ENCODE results near the gene KRT13. TPM values are rescaled to one million over a fixed set of nuclear protein-coding genes. Genes with fewer than 3 reads are reported as not detected.

The KRT13 gene
- total and polyA plus RNA-seq, 2 experiments from 2014 or later: not detected

DNA sequence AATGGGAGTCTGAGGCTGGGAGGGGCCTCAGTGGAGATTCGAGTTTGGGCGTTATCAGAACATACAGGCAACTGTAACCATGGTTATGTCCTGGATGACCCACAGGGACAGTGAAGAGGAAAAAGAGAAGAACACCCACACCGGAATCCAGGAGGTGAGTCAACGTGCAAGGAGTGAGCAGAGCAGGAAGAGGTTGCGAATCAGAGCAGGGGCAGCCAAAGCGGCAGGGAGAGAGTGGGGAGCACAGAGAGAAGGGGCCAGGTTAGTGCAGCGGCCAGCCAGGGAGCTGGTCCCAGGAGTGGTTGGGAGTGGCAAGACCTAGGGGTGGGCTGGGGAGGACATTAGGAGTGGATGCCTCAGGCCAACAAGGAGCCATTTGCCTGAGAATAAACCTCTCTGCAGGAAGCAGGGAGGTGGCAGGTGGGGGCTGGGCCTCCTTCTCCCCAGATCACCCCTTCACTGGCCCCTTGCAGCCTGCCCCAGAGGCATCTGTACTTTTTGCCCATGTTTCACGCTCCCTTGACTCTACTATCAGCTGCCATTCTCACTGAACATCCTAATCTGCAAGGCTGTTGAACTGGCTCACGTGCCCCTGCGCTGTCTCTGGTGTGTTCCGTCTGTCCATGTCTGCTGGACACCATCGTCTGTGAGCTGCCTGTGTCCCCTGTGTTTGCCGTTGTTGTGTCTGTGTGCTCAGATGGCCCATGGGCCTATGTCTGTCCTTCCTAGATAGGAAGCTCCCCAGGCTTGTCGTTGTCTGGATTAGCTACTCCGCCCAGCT is 5.1 kb downstream of the KRT13 start:
- peak; percentile 57 for ATAC-seq

More for the DNA sequence above, 5.1 kb downstream of the KRT13 start:
- Mint-ChIP-seq H3K9me3 (no peaks in the 10 kb centered on the region), H3K4me3 (no peak overlapping the region; the same call in 2 of the 3 replicates), H3K27me3 (ENCODE audit: insufficient read depth, low read depth, poor library complexity) (no peaks in the 10 kb centered on the region), H3K27ac (no peak overlapping the region), H3K36me3 (ENCODE audit: low read depth) (no peaks in the 10 kb centered on the region; the same call in 2 of the 3 replicates), H3K4me1 (peaks cover 26% of the 10 kb centered on the region)
- DNase-seq (ENCODE audit: low spot score): no peak
- H3K27ac ChIP-seq (ENCODE audit: low read depth): no peak overlapping the region
- peaks cover 12% of the 10 kb centered on the region for H3K4me1 ChIP-seq (ENCODE audit: insufficient read depth)
- no peaks in the 10 kb centered on the region for H4K20me1 ChIP-seq (replicated peaks; ENCODE audit: insufficient read depth)
- peak overlapping the region; percentile 84 for H2AFZ ChIP-seq
- no peaks in the 10 kb centered on the region for H3K79me2 ChIP-seq (replicated peaks; ENCODE audit: insufficient read depth)
- no peaks in the 10 kb centered on the region for H3K27me3 ChIP-seq (ENCODE audit: insufficient read depth)
- peak overlapping the region; percentile 30; the same call in 1 of the 2 replicates for H3K4me3 ChIP-seq
- peak overlapping the region; percentile 62 for H3K4me2 ChIP-seq
- TF ChIP-seq, protein P1, sequence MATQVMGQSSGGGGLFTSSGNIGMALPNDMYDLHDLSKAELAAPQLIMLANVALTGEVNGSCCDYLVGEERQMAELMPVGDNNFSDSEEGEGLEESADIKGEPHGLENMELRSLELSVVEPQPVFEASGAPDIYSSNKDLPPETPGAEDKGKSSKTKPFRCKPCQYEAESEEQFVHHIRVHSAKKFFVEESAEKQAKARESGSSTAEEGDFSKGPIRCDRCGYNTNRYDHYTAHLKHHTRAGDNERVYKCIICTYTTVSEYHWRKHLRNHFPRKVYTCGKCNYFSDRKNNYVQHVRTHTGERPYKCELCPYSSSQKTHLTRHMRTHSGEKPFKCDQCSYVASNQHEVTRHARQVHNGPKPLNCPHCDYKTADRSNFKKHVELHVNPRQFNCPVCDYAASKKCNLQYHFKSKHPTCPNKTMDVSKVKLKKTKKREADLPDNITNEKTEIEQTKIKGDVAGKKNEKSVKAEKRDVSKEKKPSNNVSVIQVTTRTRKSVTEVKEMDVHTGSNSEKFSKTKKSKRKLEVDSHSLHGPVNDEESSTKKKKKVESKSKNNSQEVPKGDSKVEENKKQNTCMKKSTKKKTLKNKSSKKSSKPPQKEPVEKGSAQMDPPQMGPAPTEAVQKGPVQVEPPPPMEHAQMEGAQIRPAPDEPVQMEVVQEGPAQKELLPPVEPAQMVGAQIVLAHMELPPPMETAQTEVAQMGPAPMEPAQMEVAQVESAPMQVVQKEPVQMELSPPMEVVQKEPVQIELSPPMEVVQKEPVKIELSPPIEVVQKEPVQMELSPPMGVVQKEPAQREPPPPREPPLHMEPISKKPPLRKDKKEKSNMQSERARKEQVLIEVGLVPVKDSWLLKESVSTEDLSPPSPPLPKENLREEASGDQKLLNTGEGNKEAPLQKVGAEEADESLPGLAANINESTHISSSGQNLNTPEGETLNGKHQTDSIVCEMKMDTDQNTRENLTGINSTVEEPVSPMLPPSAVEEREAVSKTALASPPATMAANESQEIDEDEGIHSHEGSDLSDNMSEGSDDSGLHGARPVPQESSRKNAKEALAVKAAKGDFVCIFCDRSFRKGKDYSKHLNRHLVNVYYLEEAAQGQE (IDR thresholded peaks at IDR 0.05; ENCODE audit: unreplicated experiment): no peak
- TF ChIP-seq ZNF331 (CRISPR knock-in tag; IDR thresholded peaks at IDR 0.05; ENCODE audit: low read depth) (no peak), CREB1 (CRISPR knock-in tag; IDR thresholded peaks at IDR 0.05; ENCODE audit: low read depth) (no peak), EZH2phosphoT487 (IDR thresholded peaks at IDR 0.05; ENCODE audit: unreplicated experiment) (no peak), JUNB (IDR thresholded peaks at IDR 0.05; ENCODE audit: unreplicated experiment) (no peak), POLR2AphosphoS5 (IDR thresholded peaks at IDR 0.05; ENCODE audit: low read depth) (no peak), NANOG (IDR thresholded peaks at IDR 0.05; ENCODE audit: borderline replicate concordance) (no peak), EZH2 (IDR thresholded peaks at IDR 0.05; ENCODE audit: low read depth, unreplicated experiment) (no peak), ZNF114 (CRISPR knock-in tag; IDR thresholded peaks at IDR 0.05) (no peak), STAT1 (IDR thresholded peaks at IDR 0.05; ENCODE audit: unreplicated experiment) (no peak)
- TF ChIP-seq, protein P2, sequence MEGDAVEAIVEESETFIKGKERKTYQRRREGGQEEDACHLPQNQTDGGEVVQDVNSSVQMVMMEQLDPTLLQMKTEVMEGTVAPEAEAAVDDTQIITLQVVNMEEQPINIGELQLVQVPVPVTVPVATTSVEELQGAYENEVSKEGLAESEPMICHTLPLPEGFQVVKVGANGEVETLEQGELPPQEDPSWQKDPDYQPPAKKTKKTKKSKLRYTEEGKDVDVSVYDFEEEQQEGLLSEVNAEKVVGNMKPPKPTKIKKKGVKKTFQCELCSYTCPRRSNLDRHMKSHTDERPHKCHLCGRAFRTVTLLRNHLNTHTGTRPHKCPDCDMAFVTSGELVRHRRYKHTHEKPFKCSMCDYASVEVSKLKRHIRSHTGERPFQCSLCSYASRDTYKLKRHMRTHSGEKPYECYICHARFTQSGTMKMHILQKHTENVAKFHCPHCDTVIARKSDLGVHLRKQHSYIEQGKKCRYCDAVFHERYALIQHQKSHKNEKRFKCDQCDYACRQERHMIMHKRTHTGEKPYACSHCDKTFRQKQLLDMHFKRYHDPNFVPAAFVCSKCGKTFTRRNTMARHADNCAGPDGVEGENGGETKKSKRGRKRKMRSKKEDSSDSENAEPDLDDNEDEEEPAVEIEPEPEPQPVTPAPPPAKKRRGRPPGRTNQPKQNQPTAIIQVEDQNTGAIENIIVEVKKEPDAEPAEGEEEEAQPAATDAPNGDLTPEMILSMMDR (conservative IDR thresholded peaks at IDR 0.05; ENCODE audit: low read depth in 2 of 2): no peak
- TF ChIP-seq, protein P3, sequence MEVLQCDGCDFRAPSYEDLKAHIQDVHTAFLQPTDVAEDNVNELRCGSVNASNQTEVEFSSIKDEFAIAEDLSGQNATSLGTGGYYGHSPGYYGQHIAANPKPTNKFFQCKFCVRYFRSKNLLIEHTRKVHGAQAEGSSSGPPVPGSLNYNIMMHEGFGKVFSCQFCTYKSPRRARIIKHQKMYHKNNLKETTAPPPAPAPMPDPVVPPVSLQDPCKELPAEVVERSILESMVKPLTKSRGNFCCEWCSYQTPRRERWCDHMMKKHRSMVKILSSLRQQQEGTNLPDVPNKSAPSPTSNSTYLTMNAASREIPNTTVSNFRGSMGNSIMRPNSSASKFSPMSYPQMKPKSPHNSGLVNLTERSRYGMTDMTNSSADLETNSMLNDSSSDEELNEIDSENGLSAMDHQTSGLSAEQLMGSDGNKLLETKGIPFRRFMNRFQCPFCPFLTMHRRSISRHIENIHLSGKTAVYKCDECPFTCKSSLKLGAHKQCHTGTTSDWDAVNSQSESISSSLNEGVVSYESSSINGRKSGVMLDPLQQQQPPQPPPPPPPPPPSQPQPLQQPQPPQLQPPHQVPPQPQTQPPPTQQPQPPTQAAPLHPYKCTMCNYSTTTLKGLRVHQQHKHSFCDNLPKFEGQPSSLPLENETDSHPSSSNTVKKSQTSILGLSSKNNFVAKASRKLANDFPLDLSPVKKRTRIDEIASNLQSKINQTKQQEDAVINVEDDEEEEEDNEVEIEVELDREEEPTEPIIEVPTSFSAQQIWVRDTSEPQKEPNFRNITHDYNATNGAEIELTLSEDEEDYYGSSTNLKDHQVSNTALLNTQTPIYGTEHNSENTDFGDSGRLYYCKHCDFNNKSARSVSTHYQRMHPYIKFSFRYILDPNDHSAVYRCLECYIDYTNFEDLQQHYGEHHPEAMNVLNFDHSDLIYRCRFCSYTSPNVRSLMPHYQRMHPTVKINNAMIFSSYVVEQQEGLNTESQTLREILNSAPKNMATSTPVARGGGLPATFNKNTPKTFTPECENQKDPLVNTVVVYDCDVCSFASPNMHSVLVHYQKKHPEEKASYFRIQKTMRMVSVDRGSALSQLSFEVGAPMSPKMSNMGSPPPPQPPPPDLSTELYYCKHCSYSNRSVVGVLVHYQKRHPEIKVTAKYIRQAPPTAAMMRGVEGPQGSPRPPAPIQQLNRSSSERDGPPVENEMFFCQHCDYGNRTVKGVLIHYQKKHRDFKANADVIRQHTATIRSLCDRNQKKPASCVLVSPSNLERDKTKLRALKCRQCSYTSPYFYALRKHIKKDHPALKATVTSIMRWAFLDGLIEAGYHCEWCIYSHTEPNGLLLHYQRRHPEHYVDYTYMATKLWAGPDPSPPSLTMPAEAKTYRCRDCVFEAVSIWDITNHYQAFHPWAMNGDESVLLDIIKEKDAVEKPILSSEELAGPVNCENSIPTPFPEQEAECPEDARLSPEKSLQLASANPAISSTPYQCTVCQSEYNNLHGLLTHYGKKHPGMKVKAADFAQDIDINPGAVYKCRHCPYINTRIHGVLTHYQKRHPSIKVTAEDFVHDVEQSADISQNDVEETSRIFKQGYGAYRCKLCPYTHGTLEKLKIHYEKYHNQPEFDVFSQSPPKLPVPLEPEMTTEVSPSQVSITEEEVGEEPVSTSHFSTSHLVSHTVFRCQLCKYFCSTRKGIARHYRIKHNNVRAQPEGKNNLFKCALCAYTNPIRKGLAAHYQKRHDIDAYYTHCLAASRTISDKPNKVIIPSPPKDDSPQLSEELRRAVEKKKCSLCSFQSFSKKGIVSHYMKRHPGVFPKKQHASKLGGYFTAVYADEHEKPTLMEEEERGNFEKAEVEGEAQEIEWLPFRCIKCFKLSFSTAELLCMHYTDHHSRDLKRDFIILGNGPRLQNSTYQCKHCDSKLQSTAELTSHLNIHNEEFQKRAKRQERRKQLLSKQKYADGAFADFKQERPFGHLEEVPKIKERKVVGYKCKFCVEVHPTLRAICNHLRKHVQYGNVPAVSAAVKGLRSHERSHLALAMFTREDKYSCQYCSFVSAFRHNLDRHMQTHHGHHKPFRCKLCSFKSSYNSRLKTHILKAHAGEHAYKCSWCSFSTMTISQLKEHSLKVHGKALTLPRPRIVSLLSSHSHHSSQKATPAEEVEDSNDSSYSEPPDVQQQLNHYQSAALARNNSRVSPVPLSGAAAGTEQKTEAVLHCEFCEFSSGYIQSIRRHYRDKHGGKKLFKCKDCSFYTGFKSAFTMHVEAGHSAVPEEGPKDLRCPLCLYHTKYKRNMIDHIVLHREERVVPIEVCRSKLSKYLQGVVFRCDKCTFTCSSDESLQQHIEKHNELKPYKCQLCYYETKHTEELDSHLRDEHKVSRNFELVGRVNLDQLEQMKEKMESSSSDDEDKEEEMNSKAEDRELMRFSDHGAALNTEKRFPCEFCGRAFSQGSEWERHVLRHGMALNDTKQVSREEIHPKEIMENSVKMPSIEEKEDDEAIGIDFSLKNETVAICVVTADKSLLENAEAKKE (CRISPR knock-in tag; IDR thresholded peaks at IDR 0.05): no peak
- TF ChIP-seq, protein P4, sequence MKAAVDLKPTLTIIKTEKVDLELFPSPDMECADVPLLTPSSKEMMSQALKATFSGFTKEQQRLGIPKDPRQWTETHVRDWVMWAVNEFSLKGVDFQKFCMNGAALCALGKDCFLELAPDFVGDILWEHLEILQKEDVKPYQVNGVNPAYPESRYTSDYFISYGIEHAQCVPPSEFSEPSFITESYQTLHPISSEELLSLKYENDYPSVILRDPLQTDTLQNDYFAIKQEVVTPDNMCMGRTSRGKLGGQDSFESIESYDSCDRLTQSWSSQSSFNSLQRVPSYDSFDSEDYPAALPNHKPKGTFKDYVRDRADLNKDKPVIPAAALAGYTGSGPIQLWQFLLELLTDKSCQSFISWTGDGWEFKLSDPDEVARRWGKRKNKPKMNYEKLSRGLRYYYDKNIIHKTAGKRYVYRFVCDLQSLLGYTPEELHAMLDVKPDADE (IDR thresholded peaks at IDR 0.05): no peak
- H3K36me3 ChIP-seq (ENCODE audit: insufficient read depth): no peaks in the 10 kb centered on the region
- no peaks in the 10 kb centered on the region for H3F3A ChIP-seq (replicated peaks; ENCODE audit: low read depth)
- H3K9me2 ChIP-seq (ENCODE audit: insufficient read depth): no peaks in the 10 kb centered on the region
